NCI-H2029 (cell line): ENCODE results near the gene SDHAF3.
"Not testable (repeated sequence)": the region's sequence is repeated elsewhere in the genome, so short reads cannot be mapped to it uniquely, and the experiment has no call there.

Source experiments
- DNase-seq: peaks from one replicate; lab custom pipeline; 2025; lab: John Stamatoyannopoulos, UW

SDHAF3 gene

GRCh38 chr7:97123115-97123514, 5.6 kb downstream of the SDHAF3 start:
- DNase-seq: not testable (repeated sequence)

GRCh38 chr7:97126483-97127171, 9.1 kb downstream of the SDHAF3 start:
- DNase-seq: no peak

GRCh38 chr7:97128736-97129135, 11.2 kb downstream of the SDHAF3 start:
- no peak for DNase-seq

- no peak for DNase-seq
Observed at GRCh38 chr7:97130417-97131139, 13.1 kb downstream of the SDHAF3 start.

- DNase-seq: no peak
Observed at GRCh38 chr7:97133159-97133558, 15.7 kb downstream of the SDHAF3 start.

GRCh38 chr7:97138830-97139229, 21.3 kb downstream of the SDHAF3 start:
- DNase-seq: no peak

- peak; percentile 17 for DNase-seq
Observed at GRCh38 chr7:97145068-97145467, 27.6 kb downstream of the SDHAF3 start.

GRCh38 chr7:97149843-97150242, 32.3 kb downstream of the SDHAF3 start:
- DNase-seq: no peak

GRCh38 chr7:97155897-97156418, 38.5 kb downstream of the SDHAF3 start:
- no peak for DNase-seq

- not testable (repeated sequence) for DNase-seq
Observed at GRCh38 chr7:97159984-97160383, 42.5 kb downstream of the SDHAF3 start.

GRCh38 chr7:97161609-97162008, 44.1 kb downstream of the SDHAF3 start:
- DNase-seq: not testable (repeated sequence)

- no peak for DNase-seq
Observed at GRCh38 chr7:97166308-97166707, 48.8 kb downstream of the SDHAF3 start.

- DNase-seq: no peak
Observed at GRCh38 chr7:97167176-97167575, 49.7 kb downstream of the SDHAF3 start.

- DNase-seq: no peak
Observed at GRCh38 chr7:97167749-97168148, 50.3 kb downstream of the SDHAF3 start.

GRCh38 chr7:97174303-97174702, 56.8 kb downstream of the SDHAF3 start:
- no peak for DNase-seq

GRCh38 chr7:97179454-97180104, 62.1 kb downstream of the SDHAF3 start:
- peak; percentile 62 for DNase-seq

- DNase-seq: no peak
Observed at GRCh38 chr7:97187067-97187466, 69.6 kb downstream of the SDHAF3 start.

GRCh38 chr7:97196174-97196573, 78.7 kb downstream of the SDHAF3 start:
- DNase-seq: not testable (repeated sequence)

- DNase-seq: no peak
Observed at GRCh38 chr7:97198596-97198995, 81.1 kb downstream of the SDHAF3 start.

- no peak for DNase-seq
Observed at GRCh38 chr7:97200018-97200417, 82.5 kb downstream of the SDHAF3 start.

GRCh38 chr7:97203957-97204356, 86.5 kb downstream of the SDHAF3 start:
- DNase-seq: no peak

- DNase-seq: no peak
Observed at GRCh38 chr7:97204821-97205220, 87.3 kb downstream of the SDHAF3 start.

GRCh38 chr7:97215556-97215955, 98.1 kb downstream of the SDHAF3 start:
- no peak for DNase-seq
